GM13976 (cell line): ENCODE measurements around the gene DDX27.
A peak's percentile ranks its signal among the peaks of the same experiment; 100 is the strongest.

Experiments used
- DNase-seq: peaks from one replicate; pipeline ENCODE4 v3.0.0; 2012; ENCODE audit warnings: low spot score
- CTCF ChIP-seq: IDR thresholded peaks from 2 replicates; pipeline ENCODE4 v1.5.1; 2012; ENCODE audit warnings: borderline replicate concordance, mild to moderate bottlenecking; ENCODE audit not compliant: insufficient read depth; ENCODE audit errors: extremely low read depth, missing control alignments, control extremely low read depth
- in situ Hi-C: fragments of 300-500 bp; cut with MboI; formaldehyde crosslinking; loops from one replicate; pipeline ENCODE4 v1.12.0; 2022; ENCODE audit warnings: low sequenced_read_pairs, mixed read lengths, inconsistent platforms; ENCODE audit not compliant: unreplicated experiment

The DDX27 gene

DNA sequence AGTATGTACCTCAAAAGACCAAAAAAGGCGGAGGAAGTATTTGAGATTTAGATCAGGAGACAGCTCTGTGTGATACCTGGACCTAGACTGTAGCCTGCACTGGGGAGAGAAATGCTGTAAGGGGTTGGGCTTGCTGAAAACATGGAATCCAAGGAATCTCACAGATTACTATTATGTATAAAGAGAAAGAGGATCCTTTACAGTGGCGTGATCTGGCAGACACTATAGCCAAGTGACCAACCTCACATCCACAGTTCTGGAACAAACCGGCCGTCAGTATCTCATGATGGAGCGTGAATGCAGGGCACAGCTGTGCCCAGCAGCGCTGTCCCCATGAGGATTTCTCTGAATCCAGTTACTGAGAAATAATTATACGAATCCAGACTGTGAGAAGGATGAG, 12.3 kb downstream of the DDX27 start:
- DNase-seq, result no peak
- in situ Hi-C loops, result no loop called here
- TF ChIP-seq CTCF, result no peak

GRCh38 chr20:49233226-49233625, 14.0 kb downstream of the DDX27 start:
- TF ChIP-seq CTCF, result no peak
- DNase-seq, result no peak
- in situ Hi-C loops, result no loop called here

- no peak for DNase-seq
- in situ Hi-C loops, result no loop called here
- no peak for TF ChIP-seq CTCF
Measured at GRCh38 chr20:49234831-49235230, 15.6 kb downstream of the DDX27 start.

DNA sequence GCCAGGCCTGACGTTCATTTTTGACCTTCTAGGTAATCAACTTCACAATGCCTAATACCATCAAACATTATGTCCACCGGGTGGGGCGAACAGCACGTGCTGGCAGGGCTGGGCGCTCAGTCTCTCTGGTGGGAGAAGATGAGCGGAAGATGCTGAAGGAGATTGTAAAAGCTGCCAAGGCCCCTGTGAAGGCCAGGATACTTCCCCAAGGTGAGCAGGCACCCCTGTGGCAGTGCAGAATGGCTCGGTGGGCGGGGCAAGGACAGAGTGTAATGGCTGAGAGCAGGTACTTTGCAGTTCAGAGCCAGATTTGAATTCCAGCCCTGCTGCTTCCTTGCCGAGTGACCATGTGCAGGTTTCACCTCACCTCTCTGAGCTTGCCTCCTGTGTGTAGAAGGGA, 17.1 kb downstream of the DDX27 start:
- in situ Hi-C loops, result no loop called here
- DNase-seq, result no peak
- no peak for TF ChIP-seq CTCF

- DNase-seq, result no peak
- TF ChIP-seq CTCF, result no peak
- in situ Hi-C loops, result no loop called here
Measured at GRCh38 chr20:49237531-49237930, 18.3 kb downstream of the DDX27 start.

DNA sequence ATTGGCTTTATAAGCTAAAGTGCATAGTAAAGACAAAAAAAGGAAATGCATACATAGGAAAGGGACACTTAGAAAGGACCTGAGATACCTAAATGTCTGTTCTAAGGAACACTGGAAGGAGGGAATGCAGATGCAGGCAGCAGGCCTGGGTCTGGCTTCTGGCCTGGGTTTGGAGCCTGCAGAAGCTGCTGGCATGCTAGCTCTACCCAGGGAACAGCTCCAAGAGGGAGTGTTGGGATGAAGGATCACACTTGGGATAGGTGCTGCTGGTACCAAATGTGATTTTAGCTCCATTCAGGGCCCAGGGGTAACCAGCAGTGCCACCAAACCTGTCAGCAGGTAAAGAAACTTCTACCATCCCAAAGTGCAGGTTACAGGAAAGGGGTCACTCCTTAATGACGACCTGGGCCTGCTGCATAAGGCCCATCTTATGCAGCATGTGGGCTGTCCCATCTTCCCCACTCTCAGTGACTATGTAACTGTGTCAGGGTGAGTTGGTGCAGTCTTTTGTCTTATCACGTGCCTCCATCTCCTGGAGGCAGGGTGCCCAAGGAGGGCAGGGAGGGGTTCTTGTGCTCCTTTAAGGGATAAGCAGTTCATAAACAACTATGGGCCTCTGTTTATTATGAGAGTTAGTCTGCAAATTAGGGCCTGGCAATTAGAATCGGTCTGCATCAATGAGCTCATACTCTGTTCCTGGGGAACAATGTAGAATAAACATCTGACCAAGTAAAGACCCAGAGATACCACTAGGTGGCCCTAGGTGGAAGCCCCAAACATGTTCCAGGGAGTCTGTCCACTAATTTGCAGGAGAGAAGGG, 26.9 kb downstream of the DDX27 start:
- peak; percentile 72 for DNase-seq
- TF ChIP-seq CTCF, result peak; percentile 45
- in situ Hi-C loops, result no loop called here
